Measurements from ENCODE around the gene ACP2.
A peak's percentile ranks its signal among the peaks of the same experiment; 100 is the strongest.
"Not testable (repeated sequence)": the region's sequence is repeated elsewhere in the genome, so short reads cannot be mapped to it uniquely, and the experiment has no call there.

ACP2 gene

GRCh38 chr11:47243454-47243853, 5.2 kb downstream of the ACP2 start:
- DNase-seq (ENCODE audit: low read depth) = no peak

GRCh38 chr11:47242596-47243192, 5.9 kb downstream of the ACP2 start:
- DNase-seq (ENCODE audit: low read depth) = no peak

- DNase-seq (ENCODE audit: low read depth) = no peak
Observed at GRCh38 chr11:47241841-47242301, 6.7 kb downstream of the ACP2 start.

- DNase-seq (ENCODE audit: low read depth) = no peak
Observed at GRCh38 chr11:47239852-47240251, 8.8 kb downstream of the ACP2 start.

DNA sequence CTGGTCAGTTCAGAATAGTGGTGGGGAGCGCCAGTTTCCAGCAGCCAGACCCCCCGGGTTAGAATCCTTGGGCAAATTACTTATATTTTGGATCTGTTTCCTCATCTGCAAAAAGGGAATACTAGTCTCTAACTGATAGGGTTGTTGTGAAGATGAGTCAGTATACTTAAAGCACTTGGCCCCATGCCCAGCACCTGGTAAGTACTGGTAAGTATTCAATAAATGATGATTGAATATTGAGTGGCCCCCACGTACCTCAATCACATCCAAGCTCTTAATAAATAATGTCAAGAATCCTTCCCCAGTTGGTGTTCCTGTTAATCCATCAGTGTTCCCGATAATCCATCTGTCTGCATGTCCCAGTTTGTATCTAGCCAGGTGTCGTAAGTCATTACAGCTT, 12.1 kb downstream of the ACP2 start:
- no peak for DNase-seq (ENCODE audit: low read depth)

DNA sequence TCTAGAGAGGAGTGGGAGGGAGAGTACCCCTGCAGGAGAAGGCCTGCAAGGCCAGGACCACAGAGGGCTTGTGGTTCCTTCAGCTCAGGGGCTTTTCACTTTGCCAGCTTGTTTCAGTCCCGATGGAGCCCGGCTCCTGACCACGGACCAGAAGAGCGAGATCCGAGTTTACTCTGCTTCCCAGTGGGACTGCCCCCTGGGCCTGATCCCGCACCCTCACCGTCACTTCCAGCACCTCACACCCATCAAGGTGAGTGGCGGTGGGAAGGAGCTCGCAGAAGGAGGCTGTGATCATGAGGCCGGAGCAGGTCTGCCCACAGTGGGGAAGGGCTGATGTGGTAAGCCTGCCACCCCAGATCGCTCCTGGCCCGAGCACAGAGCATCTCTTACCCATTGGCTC, 13.5 kb downstream of the ACP2 start:
- DNase-seq (ENCODE audit: low read depth) = no peak

DNA sequence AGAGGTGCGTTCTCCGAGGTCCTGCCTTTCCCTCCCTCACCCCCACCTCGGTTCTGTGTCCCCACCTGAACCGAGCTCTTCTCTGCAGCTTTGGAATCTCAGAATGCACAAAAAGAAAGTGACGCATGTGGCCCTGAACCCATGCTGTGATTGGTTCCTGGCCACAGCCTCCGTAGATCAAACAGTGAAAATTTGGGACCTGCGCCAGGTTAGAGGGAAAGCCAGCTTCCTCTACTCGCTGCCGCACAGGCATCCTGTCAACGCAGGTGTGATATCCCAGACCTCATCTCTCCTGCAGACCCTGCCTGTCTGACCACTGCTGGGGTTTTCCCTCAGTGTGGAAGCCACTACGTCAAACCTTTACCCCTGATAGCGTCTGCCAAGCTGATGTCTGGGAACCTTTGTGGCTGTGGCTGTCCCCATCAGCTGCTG, 13.9 kb downstream of the ACP2 start:
- no peak for DNase-seq (ENCODE audit: low read depth)

DNA sequence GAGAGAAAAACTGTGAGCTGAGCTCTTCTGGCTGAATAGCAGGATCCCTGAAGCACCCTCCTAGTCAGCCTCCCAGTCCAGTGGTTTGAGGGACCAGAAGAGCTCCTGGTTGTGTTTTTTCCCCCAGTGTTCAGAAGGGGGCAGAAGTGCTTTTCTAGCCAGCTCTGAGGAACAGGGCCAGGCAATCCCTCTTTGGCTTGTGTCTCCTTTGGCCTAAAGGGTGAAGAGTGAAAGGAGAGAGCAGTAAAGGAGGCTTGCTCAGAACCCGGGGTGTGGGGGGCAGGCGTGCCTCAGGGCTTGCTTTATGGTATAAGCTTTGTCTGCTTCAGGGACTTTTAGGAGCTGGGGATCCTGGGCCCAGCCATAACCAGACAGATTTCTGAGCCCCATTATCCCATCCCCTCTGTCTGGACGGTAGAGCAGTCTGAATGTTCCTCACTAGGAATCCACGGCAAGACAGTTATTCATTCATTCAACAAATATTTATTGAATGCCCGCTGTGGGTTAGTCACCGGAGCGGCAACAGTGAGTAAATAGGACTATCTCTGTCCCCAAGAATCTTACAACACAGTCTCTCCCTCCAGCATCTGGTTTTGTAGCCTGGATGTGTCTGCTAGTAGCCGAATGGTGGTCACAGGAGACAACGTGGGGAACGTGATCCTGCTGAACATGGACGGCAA, 14.5 kb downstream of the ACP2 start:
- no peak for DNase-seq (ENCODE audit: low read depth)

DNA sequence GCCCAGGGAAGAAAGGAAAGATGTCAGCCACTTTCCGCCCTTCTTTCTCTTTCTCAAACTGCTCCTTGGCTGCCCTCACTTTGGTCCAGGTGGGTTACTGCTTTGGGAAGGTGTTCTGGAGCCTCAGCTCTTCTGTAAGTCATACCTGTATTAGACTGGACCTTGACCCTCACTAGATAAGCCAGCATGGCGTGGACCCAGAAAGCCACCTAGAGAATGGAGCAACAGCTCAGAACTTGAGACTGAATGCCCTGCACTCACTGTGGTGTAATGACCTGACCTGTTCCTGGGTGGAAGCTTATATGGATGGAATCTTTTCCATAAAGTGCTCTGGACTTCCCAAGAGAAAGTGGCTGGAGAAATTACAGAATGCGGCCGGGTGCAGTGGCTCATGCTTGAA, 15.6 kb downstream of the ACP2 start:
- DNase-seq (ENCODE audit: low read depth) = no peak

DNA sequence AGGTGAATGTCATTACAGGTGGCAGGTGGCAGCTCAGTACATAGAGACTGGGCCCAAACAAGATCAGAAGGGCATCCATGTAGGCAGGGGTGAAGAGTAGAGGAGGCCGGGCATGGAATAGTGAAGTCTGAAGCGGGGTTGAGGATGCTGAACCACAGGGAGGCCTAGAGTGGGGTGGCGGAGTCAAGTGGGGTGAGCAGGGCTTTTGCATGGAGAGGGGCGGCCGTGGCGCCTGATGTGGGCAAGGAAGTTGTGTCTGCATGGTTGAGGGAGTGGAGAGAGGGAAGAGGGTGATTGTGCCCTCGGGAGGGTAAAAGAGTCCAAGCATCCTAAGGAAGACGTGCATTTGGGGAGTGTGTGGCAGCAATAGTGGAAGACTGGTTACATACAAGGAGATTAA, 19.5 kb downstream of the ACP2 start:
- DNase-seq (ENCODE audit: low read depth) = no peak

GRCh38 chr11:47225552-47226400, 22.8 kb downstream of the ACP2 start:
- no peak for DNase-seq (ENCODE audit: low read depth)

DNA sequence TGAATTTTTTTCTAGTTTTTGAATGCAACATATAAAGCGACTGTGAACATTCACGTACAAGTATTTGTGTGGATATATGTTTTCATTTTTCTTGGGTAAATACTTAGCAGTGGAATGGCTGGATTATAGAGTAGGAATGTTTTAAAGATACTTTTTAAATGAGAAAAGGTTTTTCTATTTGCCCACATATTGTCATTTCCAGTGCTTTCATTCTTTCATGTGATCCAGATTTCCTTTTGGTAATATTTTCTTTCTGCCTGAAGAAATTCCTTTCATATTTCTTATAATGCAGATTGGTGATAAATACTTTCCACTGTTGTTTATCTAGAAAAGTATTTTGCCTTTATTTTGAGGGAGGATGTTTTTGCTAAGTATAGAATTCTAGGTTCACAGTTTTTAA, 25.9 kb downstream of the ACP2 start:
- DNase-seq (ENCODE audit: low read depth) = no peak

DNA sequence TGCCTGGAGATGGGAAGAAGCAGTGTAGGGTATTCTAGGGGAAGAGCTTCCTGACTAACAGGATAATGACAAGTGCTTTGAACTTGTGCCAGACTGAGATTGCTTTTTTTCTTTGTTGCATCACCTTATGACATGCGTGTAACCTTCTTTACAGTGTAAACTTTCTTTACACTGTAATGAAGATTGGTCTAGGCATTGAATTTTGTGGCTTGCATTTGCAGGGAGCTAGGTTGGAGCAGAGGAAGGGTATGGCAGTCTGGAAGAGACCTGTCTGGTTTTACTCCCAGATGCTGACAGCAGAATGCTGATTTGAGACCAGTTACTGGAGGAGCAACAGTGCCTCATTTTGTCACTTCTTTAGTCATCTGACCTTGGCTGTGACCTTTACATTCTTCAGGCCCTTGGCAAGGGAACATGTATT, 28.2 kb downstream of the ACP2 start:
- peak; percentile 47 for DNase-seq (ENCODE audit: low read depth)

- DNase-seq (ENCODE audit: low read depth) = peak; percentile 76
Observed at GRCh38 chr11:47216121-47216798, 32.4 kb downstream of the ACP2 start.

DNA sequence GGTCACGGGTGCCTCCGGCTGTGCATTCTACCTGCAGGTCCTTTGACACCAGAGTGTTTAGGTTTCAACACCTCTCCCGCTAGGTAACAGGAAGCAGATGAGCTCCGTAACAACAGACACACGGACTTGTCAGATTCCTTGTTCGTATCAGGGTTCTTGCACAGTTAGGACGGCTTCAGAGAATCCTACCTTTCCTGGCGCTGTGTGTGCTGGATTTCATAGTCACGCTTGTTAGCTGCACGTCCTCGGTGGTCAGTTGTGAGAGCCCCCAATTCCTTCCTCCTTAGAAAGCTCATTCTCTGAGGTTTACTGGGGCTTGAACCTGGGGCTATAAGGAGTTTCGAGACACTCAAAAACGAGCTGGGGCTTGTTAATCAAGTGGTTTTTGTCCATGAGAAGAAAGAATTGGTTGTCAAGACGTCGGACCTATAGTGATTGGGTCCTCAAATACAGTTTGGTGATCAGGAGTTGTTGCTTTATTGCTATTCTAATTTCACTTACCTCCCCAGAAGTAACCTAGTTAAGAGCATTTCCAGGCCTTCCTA, 33.2 kb downstream of the ACP2 start:
- no peak for DNase-seq (ENCODE audit: low read depth)

DNA sequence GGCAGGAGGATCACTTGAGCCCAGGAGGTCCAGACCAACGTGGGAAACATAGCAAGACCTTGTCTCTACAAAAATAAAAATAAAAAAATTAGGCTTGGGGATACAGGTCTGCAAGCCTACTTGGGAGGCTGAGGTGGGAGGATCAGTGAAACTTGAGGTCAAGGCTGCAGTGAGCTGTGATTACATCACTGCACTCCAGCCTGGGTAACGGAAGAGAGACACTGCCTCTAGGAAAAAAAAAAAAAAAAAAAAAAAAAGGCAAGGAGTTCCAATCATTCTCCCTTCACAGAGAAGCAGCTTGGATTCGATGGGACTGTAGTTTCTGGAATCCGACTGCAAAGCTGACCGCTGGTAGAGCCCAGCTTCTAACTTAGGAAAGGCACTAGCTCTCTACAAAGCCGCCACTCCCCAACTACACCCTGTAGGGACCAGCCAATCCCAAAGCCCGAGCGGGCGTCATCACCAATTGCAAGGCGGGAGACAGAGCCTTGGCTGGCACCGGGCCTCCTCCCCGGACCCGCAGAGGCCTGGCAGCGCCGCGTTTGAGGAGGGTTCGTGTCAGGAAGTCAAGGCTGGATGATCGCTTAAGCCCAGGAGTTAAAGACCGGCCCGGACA, 34.6 kb downstream of the ACP2 start:
- DNase-seq (ENCODE audit: low read depth) = peak; percentile 76

DNA sequence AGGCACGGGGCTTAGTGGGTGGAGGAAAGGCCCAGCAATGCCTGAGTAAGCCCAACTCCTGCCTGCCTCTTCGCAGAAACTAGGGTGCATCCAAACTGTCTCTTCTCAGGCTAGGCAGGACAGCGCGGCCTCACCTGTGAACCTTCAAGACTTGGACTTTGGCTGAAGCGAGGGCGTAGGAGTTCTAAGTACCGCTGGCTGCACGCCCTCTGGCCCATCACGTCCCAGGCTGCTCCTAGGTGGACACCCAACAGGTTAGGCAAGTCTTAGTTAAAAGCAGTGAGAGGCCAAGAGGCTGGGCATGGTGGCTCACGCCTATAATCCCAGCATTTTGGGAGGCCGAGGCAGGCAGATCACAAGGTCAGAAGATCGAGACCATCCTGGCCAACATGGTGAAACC, 35.7 kb downstream of the ACP2 start:
- DNase-seq (ENCODE audit: low read depth) = no peak

DNA sequence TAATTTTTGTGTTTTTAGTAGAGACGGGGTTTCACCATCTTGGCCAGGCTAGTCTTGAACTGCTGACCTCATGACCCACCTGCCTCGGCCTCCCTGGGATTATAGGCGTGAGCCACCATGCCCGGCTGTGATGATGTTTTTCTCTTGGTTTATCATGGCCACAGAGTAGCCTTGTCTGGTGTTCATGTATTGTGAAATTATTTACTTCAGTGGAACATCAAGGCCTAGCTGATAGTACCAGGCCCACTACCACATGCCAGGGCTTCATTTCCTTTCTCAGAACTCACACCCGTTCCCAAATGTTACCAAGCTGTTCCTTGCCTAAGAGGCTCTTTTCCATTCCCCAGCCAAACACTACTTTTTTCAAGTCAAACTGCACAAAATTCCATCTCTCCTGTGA, 40.0 kb downstream of the ACP2 start:
- DNase-seq (ENCODE audit: low read depth) = no peak

DNA sequence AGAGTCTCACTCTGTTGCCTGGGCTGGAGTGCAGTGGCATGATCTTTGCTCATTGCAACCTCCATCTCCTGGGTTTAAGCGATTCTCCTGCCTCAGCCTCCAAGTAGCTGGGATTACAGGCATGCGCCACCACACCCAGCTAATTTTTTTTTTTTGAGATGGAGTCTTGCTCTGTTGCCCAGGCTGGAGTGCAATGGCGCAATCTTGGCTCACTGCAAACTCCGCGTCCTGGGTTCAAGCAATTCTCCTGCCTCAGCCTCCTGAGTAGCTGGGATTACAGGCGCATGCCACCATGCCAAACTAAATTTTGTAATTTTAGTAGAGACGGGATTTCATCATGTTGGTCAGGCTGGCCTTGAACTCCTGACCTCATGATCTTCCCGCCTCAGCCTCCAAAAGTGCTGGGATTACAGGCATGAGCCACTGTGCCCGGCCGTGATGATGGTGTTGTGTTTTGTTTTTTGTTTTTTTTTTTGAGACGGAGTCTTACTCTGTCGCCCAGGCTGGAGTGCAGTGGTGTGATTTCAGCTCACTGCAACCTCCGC, 40.5 kb downstream of the ACP2 start:
- not testable (repeated sequence) for DNase-seq (ENCODE audit: low read depth)

- no peak for DNase-seq (ENCODE audit: low read depth)
Observed at GRCh38 chr11:47207459-47207858, 41.2 kb downstream of the ACP2 start.

DNA sequence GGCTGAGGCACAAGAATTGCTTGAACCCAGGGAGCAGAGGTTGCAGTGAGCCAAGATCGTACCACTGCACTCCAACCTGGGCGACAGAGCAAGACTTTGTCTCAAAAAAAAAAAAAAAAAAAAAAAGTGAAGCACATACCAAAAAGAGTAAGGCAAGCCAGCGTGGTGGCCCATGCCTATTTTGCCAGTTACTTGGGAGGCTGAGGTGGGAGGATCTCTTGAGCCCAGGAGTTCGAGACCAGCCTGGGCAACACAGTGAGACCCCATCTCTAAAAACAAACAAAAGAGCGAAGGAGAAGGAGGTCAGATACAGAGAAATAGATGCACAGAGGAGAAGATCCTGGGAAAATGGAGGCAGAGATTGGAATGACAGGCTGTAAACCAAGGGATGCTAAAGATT, 42.0 kb downstream of the ACP2 start:
- not testable (repeated sequence) for DNase-seq (ENCODE audit: low read depth)

DNA sequence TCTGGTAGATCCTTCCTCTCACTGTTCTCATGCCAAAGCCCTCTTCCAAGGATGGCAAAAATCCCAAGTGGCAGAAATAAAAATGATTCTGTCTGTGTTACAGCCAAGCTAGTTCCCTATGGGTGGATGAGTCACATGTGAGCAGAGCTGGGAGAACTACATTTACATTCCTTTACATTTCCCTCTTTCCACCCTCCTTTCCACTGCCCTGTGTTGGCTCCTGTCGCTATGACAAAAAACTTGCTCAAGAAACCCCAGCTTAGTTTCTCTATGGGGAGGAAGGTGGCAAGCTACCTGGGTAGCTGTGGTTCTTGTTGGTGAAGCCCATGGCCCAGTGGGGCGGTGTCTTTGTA, 44.0 kb downstream of the ACP2 start:
- peak; percentile 64 for DNase-seq (ENCODE audit: low read depth)

All from fibroblast of the conjunctiva (primary cell).